Testis (tissue), 2 donors: ENCODE data around the gene BNC2.

Experiments
- CTCF ChIP-seq, 3 experiments: fragments of 450-650 bp in 2 of 3; fragments of 200-600 bp in 1 of 3; sonication (generic) in 1 of 3; IDR thresholded peaks; one replicate each; pipeline ENCODE4 v1.5.1; 2016 to 2019; ENCODE audit warnings: antibody characterized with exemption in 3 of 3, mild to moderate bottlenecking in 2 of 3, moderate library complexity in 1 of 3
- POLR2A ChIP-seq: fragments of 450-650 bp; IDR thresholded peaks from one replicate; pipeline ENCODE4 v1.6.1; 2017; ENCODE audit warnings: antibody characterized with exemption, mild to moderate bottlenecking, moderate library complexity

GRCh38 chr9:16482764-16483163, 387.7 kb downstream of the BNC2 start:
- TF ChIP-seq CTCF (IDR thresholded peaks at IDR 0.05), result no peak
- TF ChIP-seq POLR2A, result no peak
